ENCODE data around the gene MOB3B.
"Not testable (repeated sequence)": the region's sequence is repeated elsewhere in the genome, so short reads cannot be mapped to it uniquely, and the experiment has no call there.

MOB3B gene

GRCh38 chr9:27482709-27483108 lies 46.9 kb downstream of the MOB3B start:
- in situ Hi-C loops (cut with HindIII; ENCODE audit: low sequenced_read_pairs), result no loop called here

- in situ Hi-C loops (cut with HindIII; ENCODE audit: low sequenced_read_pairs), result no loop called here
These were observed 51.3 kb downstream of the MOB3B start for GRCh38 chr9:27478322-27478721.

- in situ Hi-C loops (cut with HindIII; ENCODE audit: low sequenced_read_pairs), result no loop called here
These were observed 52.6 kb downstream of the MOB3B start for GRCh38 chr9:27476870-27477515.

- in situ Hi-C loops (cut with HindIII; ENCODE audit: low sequenced_read_pairs), result no loop called here
These were observed 54.5 kb downstream of the MOB3B start for GRCh38 chr9:27475057-27475595.

GRCh38 chr9:27474305-27474704 lies 55.3 kb downstream of the MOB3B start:
- in situ Hi-C loops (cut with HindIII; ENCODE audit: low sequenced_read_pairs), result no loop called here

GRCh38 chr9:27473111-27473529 lies 56.5 kb downstream of the MOB3B start:
- in situ Hi-C loops (cut with HindIII; ENCODE audit: low sequenced_read_pairs), result no loop called here

GRCh38 chr9:27472195-27472594 lies 57.4 kb downstream of the MOB3B start:
- in situ Hi-C loops (cut with HindIII; ENCODE audit: low sequenced_read_pairs), result no loop called here

GRCh38 chr9:27471789-27472188 lies 57.8 kb downstream of the MOB3B start:
- in situ Hi-C loops (cut with HindIII; ENCODE audit: low sequenced_read_pairs), result no loop called here

- in situ Hi-C loops (cut with HindIII; ENCODE audit: low sequenced_read_pairs), result no loop called here
These were observed 58.2 kb downstream of the MOB3B start for GRCh38 chr9:27471366-27471765.

GRCh38 chr9:27470291-27470856 lies 59.2 kb downstream of the MOB3B start:
- in situ Hi-C loops (cut with HindIII; ENCODE audit: low sequenced_read_pairs), result no loop called here

- in situ Hi-C loops (cut with HindIII; ENCODE audit: low sequenced_read_pairs), result no loop called here
These were observed 60.1 kb downstream of the MOB3B start for GRCh38 chr9:27469550-27469949.

GRCh38 chr9:27468462-27469110 lies 61.0 kb downstream of the MOB3B start:
- in situ Hi-C loops (cut with HindIII; ENCODE audit: low sequenced_read_pairs), result no loop called here

GRCh38 chr9:27468000-27468399 lies 61.6 kb downstream of the MOB3B start:
- in situ Hi-C loops (cut with HindIII; ENCODE audit: low sequenced_read_pairs), result no loop called here

- in situ Hi-C loops (cut with HindIII; ENCODE audit: low sequenced_read_pairs), result no loop called here
These were observed 62.1 kb downstream of the MOB3B start for GRCh38 chr9:27467486-27467885.

- in situ Hi-C loops (cut with HindIII; ENCODE audit: low sequenced_read_pairs), result not testable (repeated sequence)
These were observed 63.1 kb downstream of the MOB3B start for GRCh38 chr9:27466516-27466915.

GRCh38 chr9:27464950-27465349 lies 64.7 kb downstream of the MOB3B start:
- in situ Hi-C loops (cut with HindIII; ENCODE audit: low sequenced_read_pairs), result not testable (repeated sequence)

- in situ Hi-C loops (cut with HindIII; ENCODE audit: low sequenced_read_pairs), result no loop called here
These were observed 66.8 kb downstream of the MOB3B start for GRCh38 chr9:27462846-27463245.

- in situ Hi-C loops (cut with HindIII; ENCODE audit: low sequenced_read_pairs), result no loop called here
These were observed 67.2 kb downstream of the MOB3B start for GRCh38 chr9:27462434-27462833.

GRCh38 chr9:27460226-27461023 lies 69.2 kb downstream of the MOB3B start:
- in situ Hi-C loops (cut with HindIII; ENCODE audit: low sequenced_read_pairs), result no loop called here

- in situ Hi-C loops (cut with HindIII; ENCODE audit: low sequenced_read_pairs), result no loop called here
These were observed 72.2 kb downstream of the MOB3B start for GRCh38 chr9:27457445-27457844.

GRCh38 chr9:27453860-27454553 lies 75.6 kb downstream of the MOB3B start:
- in situ Hi-C loops (cut with HindIII; ENCODE audit: low sequenced_read_pairs), result no loop called here

Data from DLD1 (cell line).